Spleen (tissue), 11 donors: Measurements from ENCODE around the gene ITPR2. TPM values are rescaled to one million over a fixed set of nuclear protein-coding genes. Genes with fewer than 3 reads are reported as not detected.
A peak's percentile ranks its signal among the peaks of the same experiment; 100 is the strongest.

Experiments
- DNase-seq: peaks from one replicate; pipeline ENCODE4 v3.0.0-alpha.2; 2020
- H3K27ac ChIP-seq, 8 donors: fragments of 200-600 bp; sonication (generic) in 7 of 8; 1 replicate in 4 of 8; 2 replicates in 4 of 8; pipeline versions ENCODE4 v1.5.0 to v1.8.0; 2016 to 2021; ENCODE audit warnings: inconsistent platforms in 4 of 8, mild to moderate bottlenecking in 4 of 8, moderate library complexity in 1 of 8
- H3K27me3 ChIP-seq, 7 donors: fragments of 200-600 bp; sonication (generic) in 6 of 7; replicated peaks in 1 of 7; 1 replicate in 4 of 7; 2 replicates in 3 of 7; pipeline versions ENCODE4 v1.5.0 to v1.8.0; 2016 to 2021; ENCODE audit warnings: inconsistent platforms in 3 of 7, mild to moderate bottlenecking in 1 of 7
- H3K36me3 ChIP-seq, 6 donors: fragments of 200-600 bp; sonication (generic) in 5 of 6; 1 replicate in 4 of 6; 2 replicates in 2 of 6; pipeline versions ENCODE4 v1.5.0 to v1.8.0; 2016 to 2021; ENCODE audit warnings: inconsistent platforms in 2 of 6
- H3K4me1 ChIP-seq, 6 donors: fragments of 200-600 bp; sonication (generic) in 5 of 6; 1 replicate in 3 of 6; 2 replicates in 3 of 6; pipeline versions ENCODE4 v1.5.0 to v1.8.0; 2016 to 2021; ENCODE audit warnings: inconsistent platforms in 3 of 6
- H3K4me3 ChIP-seq, 8 donors: fragments of 200-600 bp; sonication (generic) in 7 of 8; 1 replicate in 4 of 8; 2 replicates in 4 of 8; pipeline versions ENCODE4 v1.5.0 to v1.8.0; 2016 to 2021; ENCODE audit warnings: inconsistent platforms in 4 of 8, mild to moderate bottlenecking in 4 of 8, moderate library complexity in 2 of 8
- H3K9me3 ChIP-seq, 8 donors: fragments of 200-600 bp; sonication (generic) in 7 of 8; 1 replicate in 4 of 8; 2 replicates in 4 of 8; pipeline versions ENCODE4 v1.5.0 to v1.8.0; 2016 to 2021; ENCODE audit warnings: inconsistent platforms in 4 of 8
- POLR2A ChIP-seq, 3 donors: fragments of 450-650 bp; IDR thresholded peaks; one replicate each; pipeline ENCODE4 v1.5.1; 2017; ENCODE audit warnings: antibody characterized with exemption in 3 of 3, mild to moderate bottlenecking in 1 of 3
- POLR2AphosphoS5 ChIP-seq, 3 donors: sonication (generic); formaldehyde crosslinking; IDR thresholded peaks; one replicate each; pipeline ENCODE4 v1.5.1; 2017; ENCODE audit warnings: antibody characterized with exemption in 3 of 3
- WGBS, 5 donors: extraction: QIAGEN DNeasy Blood & Tissue Kit in 3 of 5; methylation state at CpG; one replicate each; pipeline versions ENCODE4 v1.1.5 to v1.1.7; 2013 to 2018; 5-methylcytosine and 5-hydroxymethylcytosine counted together
- intact Hi-C: fragments of 100-400 bp; cut with DNase I; formaldehyde crosslinking; loops from one replicate; pipeline ENCODE4 v1.15.0; 2023; ENCODE audit warnings: low total_unique reads
- polyA plus RNA-seq, 3 donors: library from polyadenylated mRNA; stranded (reverse); fragments of 200-250 nt; gene quantifications; one replicate each; pipeline ENCODE4 v1.2.1, GENCODE V29; 2013
- total RNA-seq, 7 donors: library from RNA; depleted of rRNA in 3 of 7; stranded (reverse); fragments of >200 nt in 3 of 7; fragmentation: NEBNext Ultra II Directional in 4 of 7; extraction: Animal tissue kit (Norgen Biotek cat#: 25700) in 4 of 7; gene quantifications; one replicate each; pipeline versions ENCODE4 v1.1.0 to v1.2.1, GENCODE V29; 2016 to 2021
- TF ChIP-seq, protein P1 (sequence below), 11 experiments: fragments of 200-600 bp in 7 of 11; fragments of 450-650 bp in 4 of 11; sonication (generic) in 4 of 11; IDR thresholded peaks in 8 of 11; conservative IDR thresholded peaks in 3 of 11; 1 replicate in 7 of 11; 2 replicates in 4 of 11; pipeline versions ENCODE4 v1.4.0 to v1.8.0; 2016 to 2021; ENCODE audit warnings: antibody characterized with exemption in 11 of 11, inconsistent platforms in 4 of 11, mild to moderate bottlenecking in 1 of 11
- donor health status: healthy with polysubstance abuse.
- donor health status: DM: no; HTN: no; CAD: no; lungs with moderate emphysema.
- donor health status: DM: no; HTN: no; CAD: no.
- donor health status: Bipolar disorder and iron deficiency.
- donor health status: healthy.
- donor health status: DM: no; HTN: no; CAD: no.
- donor health status: DM: yes; HTN: yes; CAD: no.

Gene ITPR2
- total and polyA plus RNA-seq, 10 donors: 3.2 to 105 (median 60.4) TPM

DNA sequence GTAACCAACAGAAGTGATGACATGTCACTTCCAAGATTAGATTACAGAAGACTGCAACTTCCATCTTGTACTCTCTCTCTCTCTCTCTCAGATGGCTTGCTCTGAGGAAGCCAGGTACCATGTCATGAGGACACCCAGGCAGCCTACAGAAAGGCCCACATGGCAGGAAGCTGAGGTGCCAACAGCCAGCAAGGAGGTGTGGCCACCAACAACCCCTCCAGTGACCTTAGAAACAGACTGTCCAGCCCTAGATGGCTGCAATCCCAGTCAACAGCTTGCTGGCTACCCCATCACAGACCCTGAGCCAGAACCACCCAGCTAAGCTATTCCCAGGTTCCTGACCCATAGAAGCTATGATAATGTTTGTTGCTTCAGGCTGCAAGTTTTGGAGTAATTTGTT is 178.4 kb downstream of the ITPR2 start:
- intact Hi-C loops: loop anchor here (5.0 kb wide), 1 partner anchor 557 kb away; no protein-coding TSS in a partner anchor
- H3K4me3 ChIP-seq: no peak overlapping the region
- H3K27me3 ChIP-seq: no peaks in the 10 kb centered on the region
- TF ChIP-seq, protein P1, sequence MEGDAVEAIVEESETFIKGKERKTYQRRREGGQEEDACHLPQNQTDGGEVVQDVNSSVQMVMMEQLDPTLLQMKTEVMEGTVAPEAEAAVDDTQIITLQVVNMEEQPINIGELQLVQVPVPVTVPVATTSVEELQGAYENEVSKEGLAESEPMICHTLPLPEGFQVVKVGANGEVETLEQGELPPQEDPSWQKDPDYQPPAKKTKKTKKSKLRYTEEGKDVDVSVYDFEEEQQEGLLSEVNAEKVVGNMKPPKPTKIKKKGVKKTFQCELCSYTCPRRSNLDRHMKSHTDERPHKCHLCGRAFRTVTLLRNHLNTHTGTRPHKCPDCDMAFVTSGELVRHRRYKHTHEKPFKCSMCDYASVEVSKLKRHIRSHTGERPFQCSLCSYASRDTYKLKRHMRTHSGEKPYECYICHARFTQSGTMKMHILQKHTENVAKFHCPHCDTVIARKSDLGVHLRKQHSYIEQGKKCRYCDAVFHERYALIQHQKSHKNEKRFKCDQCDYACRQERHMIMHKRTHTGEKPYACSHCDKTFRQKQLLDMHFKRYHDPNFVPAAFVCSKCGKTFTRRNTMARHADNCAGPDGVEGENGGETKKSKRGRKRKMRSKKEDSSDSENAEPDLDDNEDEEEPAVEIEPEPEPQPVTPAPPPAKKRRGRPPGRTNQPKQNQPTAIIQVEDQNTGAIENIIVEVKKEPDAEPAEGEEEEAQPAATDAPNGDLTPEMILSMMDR (IDR thresholded peaks at IDR 0.05 in 8 of 11, conservative IDR thresholded peaks at IDR 0.05 in 3 of 11): no peak
- TF ChIP-seq POLR2A (IDR thresholded peaks at IDR 0.05) (no peak), POLR2AphosphoS5 (IDR thresholded peaks at IDR 0.05) (no peak)
- H3K27ac ChIP-seq: no peak overlapping the region
- peaks cover 0 to 11% (median 3%) of the 10 kb centered on the region in 8 donors for H3K9me3 ChIP-seq
- no peaks in the 10 kb centered on the region for H3K4me1 ChIP-seq
- DNase-seq: no peak
- peaks cover 0 to 95% (median 46%) of the 10 kb centered on the region in 6 donors for H3K36me3 ChIP-seq

DNA sequence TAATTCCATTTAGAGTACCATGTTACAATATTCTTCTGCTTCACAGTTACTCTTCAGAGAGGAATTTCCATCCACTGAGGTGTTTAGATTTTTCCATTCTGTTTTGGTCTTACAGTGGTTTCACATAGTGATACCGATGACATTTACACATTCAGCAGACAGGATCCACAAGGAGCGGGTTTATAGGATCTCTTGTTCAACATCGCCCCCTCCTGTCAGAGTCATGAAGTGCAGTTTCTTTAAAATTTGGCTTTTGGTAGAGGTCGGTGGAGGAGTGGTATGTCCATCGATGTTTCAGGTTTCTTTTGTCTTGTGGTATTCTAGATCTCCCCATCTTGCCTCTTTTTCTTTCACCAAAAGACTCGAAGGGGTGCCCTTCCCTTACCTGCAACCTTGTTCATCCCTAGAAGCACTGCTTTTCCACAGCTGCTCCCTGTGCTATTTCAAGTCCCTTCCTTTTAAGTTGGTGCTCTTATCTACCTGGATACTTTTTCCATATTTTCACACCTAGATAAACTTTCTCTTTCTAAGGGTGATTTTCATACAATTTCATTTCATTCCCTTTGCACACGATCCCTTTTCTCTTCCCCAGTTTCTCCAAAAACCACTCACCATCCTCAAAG is 181.3 kb downstream of the ITPR2 start:
- intact Hi-C loops: loop anchor here (5.0 kb wide), 1 partner anchor 554 kb away; no protein-coding TSS in a partner anchor
- H3K36me3 ChIP-seq: peaks cover 0 to 87% (median 33%) of the 10 kb centered on the region in 6 donors
- peaks cover 0 to 11% (median 3%) of the 10 kb centered on the region in 8 donors for H3K9me3 ChIP-seq
- H3K27ac ChIP-seq: no peak overlapping the region
- H3K4me1 ChIP-seq: no peaks in the 10 kb centered on the region
- DNase-seq: no peak
- 39 to 61% (median 46%) methylated on average over 7 of the region's 7 CpGs for WGBS, 5 donors
- H3K4me3 ChIP-seq: no peak overlapping the region
- no peak for TF ChIP-seq POLR2A (IDR thresholded peaks at IDR 0.05)
- TF ChIP-seq, protein P1 (IDR thresholded peaks at IDR 0.05 in 8 of 11, conservative IDR thresholded peaks at IDR 0.05 in 3 of 11): peak; percentile 47 to 76 (median 72)
- TF ChIP-seq POLR2AphosphoS5 (IDR thresholded peaks at IDR 0.05): no peak
- no peaks in the 10 kb centered on the region for H3K27me3 ChIP-seq

DNA sequence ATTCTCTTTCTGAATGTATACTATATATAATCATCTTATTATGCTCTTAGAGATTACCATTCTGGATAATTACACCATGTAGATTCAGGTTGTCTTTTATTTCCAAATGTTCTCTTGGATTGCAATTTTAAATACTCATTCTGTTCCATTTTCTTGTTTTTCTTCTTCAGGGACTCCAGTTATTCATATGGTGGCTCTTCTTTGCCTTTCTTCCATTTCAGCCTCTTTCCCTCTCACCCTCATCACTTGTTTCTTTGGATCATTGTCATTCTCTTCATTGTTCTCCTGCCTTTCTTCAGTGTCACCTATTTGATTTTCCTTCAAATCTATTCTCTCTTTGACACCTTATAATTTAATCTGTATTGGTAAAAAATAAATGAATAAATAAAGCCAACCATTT is 182.0 kb downstream of the ITPR2 start:
- peaks cover 0 to 11% (median 3%) of the 10 kb centered on the region in 8 donors for H3K9me3 ChIP-seq
- H3K36me3 ChIP-seq: peaks cover 0 to 85% (median 27%) of the 10 kb centered on the region in 6 donors
- H3K27me3 ChIP-seq: no peaks in the 10 kb centered on the region
- intact Hi-C loops: loop anchor here (5.0 kb wide), 1 partner anchor 554 kb away; no protein-coding TSS in a partner anchor
- no peak overlapping the region for H3K27ac ChIP-seq
- no peak for TF ChIP-seq POLR2AphosphoS5 (IDR thresholded peaks at IDR 0.05)
- TF ChIP-seq, protein P1 (IDR thresholded peaks at IDR 0.05 in 8 of 11, conservative IDR thresholded peaks at IDR 0.05 in 3 of 11): no peak
- no peaks in the 10 kb centered on the region for H3K4me1 ChIP-seq
- no peak overlapping the region for H3K4me3 ChIP-seq
- no peak for DNase-seq

DNA sequence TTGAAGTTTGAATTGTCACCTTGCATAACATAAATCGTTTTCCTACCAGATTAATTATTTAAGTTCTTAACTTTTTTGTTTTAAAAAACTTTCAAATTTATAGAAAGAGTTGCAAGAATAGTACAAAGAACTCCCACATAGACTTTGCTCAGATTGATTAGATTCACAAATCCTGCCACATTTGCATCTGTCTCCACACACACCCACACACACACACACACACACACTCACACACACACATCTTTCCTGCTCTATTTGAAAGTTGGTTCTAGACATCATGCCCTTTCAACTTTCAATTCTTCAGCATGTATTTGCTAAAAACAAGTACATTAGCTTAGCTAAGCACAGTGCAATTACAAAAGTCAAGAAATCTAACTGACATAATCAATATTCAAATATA is 184.0 kb downstream of the ITPR2 start:
- 60 to 78% (median 73%) methylated on average over 1 of the region's 1 CpG for WGBS, 5 donors
- TF ChIP-seq, protein P1 (IDR thresholded peaks at IDR 0.05 in 8 of 11, conservative IDR thresholded peaks at IDR 0.05 in 3 of 11): no peak
- TF ChIP-seq POLR2AphosphoS5 (IDR thresholded peaks at IDR 0.05): no peak
- no peak for TF ChIP-seq POLR2A (IDR thresholded peaks at IDR 0.05)
- no peaks in the 10 kb centered on the region for H3K27me3 ChIP-seq
- peaks cover 0 to 11% (median 3%) of the 10 kb centered on the region in 8 donors for H3K9me3 ChIP-seq
- no peaks in the 10 kb centered on the region for H3K4me1 ChIP-seq
- peaks cover 0 to 64% (median 15%) of the 10 kb centered on the region in 6 donors for H3K36me3 ChIP-seq
- H3K4me3 ChIP-seq: no peak overlapping the region
- DNase-seq: no peak
- no peak overlapping the region for H3K27ac ChIP-seq
- intact Hi-C loops: no loop called here
